H9 (cell line): ENCODE measurements around the gene MYT1. TPM values are rescaled to one million over a fixed set of nuclear protein-coding genes. Genes with fewer than 3 reads are reported as not detected.
"Not testable (repeated sequence)": the region's sequence is repeated elsewhere in the genome, so short reads cannot be mapped to it uniquely, and the experiment has no call there.

ENCODE experiments used
- DNase-seq: peaks from one replicate; pipeline ENCODE4 v3.0.0-alpha.2; 2017
- H2AFZ ChIP-seq: one replicate; pipeline ENCODE4 v1.6.1; 2013; ENCODE audit warnings: mild to moderate bottlenecking, low read length, control low read depth, moderate library complexity
- H2AK5ac ChIP-seq: 2 replicates; pipeline ENCODE4 v1.6.1; 2013; ENCODE audit warnings: low read length, control low read depth, mixed read lengths; ENCODE audit not compliant: insufficient read length
- H2BK120ac ChIP-seq: one replicate; pipeline ENCODE4 v1.6.1; 2013; ENCODE audit warnings: low read depth, mild to moderate bottlenecking, low read length, control low read depth, inconsistent platforms; ENCODE audit not compliant: poor library complexity, severe bottlenecking
- H2BK12ac ChIP-seq: 2 replicates; pipeline ENCODE4 v1.6.1; 2013; ENCODE audit warnings: low read length, control low read depth, mixed read lengths, low read depth; ENCODE audit not compliant: insufficient read length
- H2BK15ac ChIP-seq: 2 replicates; pipeline ENCODE4 v1.6.1; 2013; ENCODE audit warnings: low read depth, low read length, control low read depth
- H2BK20ac ChIP-seq: one replicate; pipeline ENCODE4 v1.6.1; 2013; ENCODE audit warnings: low read depth, mild to moderate bottlenecking, low read length, control low read depth, inconsistent platforms; ENCODE audit not compliant: poor library complexity, severe bottlenecking
- H2BK5ac ChIP-seq: 2 replicates; pipeline ENCODE4 v1.6.1; 2013; ENCODE audit warnings: low read length, control low read depth, mixed read lengths; ENCODE audit not compliant: insufficient read length
- H3K14ac ChIP-seq: 2 replicates; pipeline ENCODE4 v1.6.1; 2013; ENCODE audit warnings: low read length, control low read depth; ENCODE audit not compliant: insufficient read depth
- H3K18ac ChIP-seq: 2 replicates; pipeline ENCODE4 v1.6.1; 2013; ENCODE audit warnings: low read depth, mild to moderate bottlenecking, mixed read lengths, low read length, control low read depth; ENCODE audit not compliant: insufficient read length
- H3K23ac ChIP-seq: 2 replicates; pipeline ENCODE4 v1.6.1; 2013; ENCODE audit warnings: low read length, control low read depth, mixed read lengths, low read depth; ENCODE audit not compliant: insufficient read length
- H3K23me2 ChIP-seq: 2 replicates; pipeline ENCODE4 v1.6.1; 2013; ENCODE audit warnings: low read depth, mild to moderate bottlenecking, mixed read lengths, low read length, control low read depth; ENCODE audit not compliant: insufficient read length, poor library complexity, severe bottlenecking
- H3K27ac ChIP-seq: 2 replicates; pipeline ENCODE4 v1.5.1; 2013; ENCODE audit warnings: low read length, control low read depth, mixed read lengths, low read depth; ENCODE audit not compliant: insufficient read length
- H3K27me3 ChIP-seq: 2 replicates; pipeline ENCODE4 v1.6.1; 2013; ENCODE audit warnings: low read length, control low read depth, inconsistent platforms; ENCODE audit not compliant: insufficient read depth
- H3K4ac ChIP-seq: 2 replicates; pipeline ENCODE4 v1.6.1; 2013; ENCODE audit warnings: low read depth, mild to moderate bottlenecking, control low read depth, inconsistent platforms, low read length, moderate library complexity
- H3K4me1 ChIP-seq: 2 replicates; pipeline ENCODE4 v1.6.1; 2013; ENCODE audit warnings: low read length, control low read depth, inconsistent platforms; ENCODE audit not compliant: insufficient read depth
- H3K4me2 ChIP-seq: 2 replicates; pipeline ENCODE4 v1.6.1; 2013; ENCODE audit warnings: low read length, control low read depth, mixed read lengths; ENCODE audit not compliant: insufficient read length, insufficient read depth
- H3K56ac ChIP-seq: 2 replicates; pipeline ENCODE4 v1.6.1; 2013; ENCODE audit warnings: low read depth, mild to moderate bottlenecking, mixed read lengths, low read length, control low read depth; ENCODE audit not compliant: insufficient read length
- H3K79me1 ChIP-seq: 2 replicates; pipeline ENCODE4 v1.6.1; 2013; ENCODE audit warnings: low read depth, mild to moderate bottlenecking, moderate library complexity, low read length, control low read depth, inconsistent platforms; ENCODE audit not compliant: insufficient read depth, poor library complexity, severe bottlenecking
- H3K79me2 ChIP-seq: 2 replicates; pipeline ENCODE4 v1.6.1; 2013; ENCODE audit warnings: low read length, control low read depth, inconsistent platforms; ENCODE audit not compliant: insufficient read depth
- H3K9ac ChIP-seq: 2 replicates; pipeline ENCODE4 v1.6.1; 2013; ENCODE audit warnings: low read length, control low read depth, mixed read lengths; ENCODE audit not compliant: insufficient read length; ENCODE audit errors: extremely low read depth
- H3K9me3 ChIP-seq: one replicate; pipeline ENCODE4 v1.6.1; 2013; ENCODE audit warnings: low read depth, low read length, inconsistent platforms; ENCODE audit not compliant: control insufficient read depth
- H3T11ph ChIP-seq: one replicate; pipeline ENCODE4 v1.6.1; 2013; ENCODE audit warnings: mild to moderate bottlenecking, low read length, control low read depth, inconsistent platforms
- H4K20me1 ChIP-seq: one replicate; pipeline ENCODE4 v1.6.1; 2013; ENCODE audit not compliant: control insufficient read depth, insufficient read length, insufficient read depth
- H4K5ac ChIP-seq: 2 replicates; pipeline ENCODE4 v1.6.1; 2013; ENCODE audit warnings: low read depth, mild to moderate bottlenecking, mixed read lengths, low read length, control low read depth; ENCODE audit not compliant: insufficient read length
- H4K8ac ChIP-seq: replicated peaks from 2 replicates; pipeline ENCODE4 v1.6.1; 2013; ENCODE audit warnings: low read length, control low read depth, mixed read lengths, low read depth; ENCODE audit not compliant: insufficient read length
- H4K91ac ChIP-seq: 2 replicates; pipeline ENCODE4 v1.6.1; 2013; ENCODE audit warnings: low read depth, mild to moderate bottlenecking, moderate library complexity, mixed read lengths, low read length, control low read depth; ENCODE audit not compliant: insufficient read length
- H3K27ac Mint-ChIP-seq, 3 experiments: 2 replicates in 2 of 3; 3 replicates in 1 of 3; pipeline ENCODE4 v1.8.0; 2020 to 2021; ENCODE audit warnings: mixed read lengths in 3 of 3, mild to moderate bottlenecking in 1 of 3, moderate library complexity in 1 of 3
- H3K27me3 Mint-ChIP-seq: 2 replicates; pipeline ENCODE4 v1.8.0; 2021; ENCODE audit warnings: low read depth, mild to moderate bottlenecking, moderate library complexity, mixed read lengths
- H3K36me3 Mint-ChIP-seq, 3 experiments: 2 replicates in 2 of 3; 3 replicates in 1 of 3; pipeline ENCODE4 v1.8.0; 2020 to 2021; ENCODE audit warnings: low read depth in 3 of 3, mixed read lengths in 3 of 3; ENCODE audit not compliant: insufficient read depth in 1 of 3
- H3K4me1 Mint-ChIP-seq, 2 experiments: 2 replicates each; pipeline ENCODE4 v1.8.0; 2020; ENCODE audit warnings: mixed read lengths in 2 of 2
- H3K4me3 Mint-ChIP-seq, 2 experiments: 2 replicates in 1 of 2; 3 replicates in 1 of 2; pipeline ENCODE4 v1.8.0; 2020 to 2021; ENCODE audit warnings: mild to moderate bottlenecking in 2 of 2, mixed read lengths in 2 of 2, moderate library complexity in 1 of 2
- H3K9me3 Mint-ChIP-seq, 2 experiments: 2 replicates in 1 of 2; 3 replicates in 1 of 2; pipeline ENCODE4 v1.8.0; 2020; ENCODE audit warnings: mild to moderate bottlenecking in 2 of 2, mixed read lengths in 2 of 2, moderate library complexity in 1 of 2
- WGBS: extraction: QIAGEN DNeasy Blood & Tissue Kit; methylation state at CpG from one replicate; pipeline ENCODE4 v1.1.7; 2013; ENCODE audit warnings: missing lambda C conversion rate, low lambda C conversion rate, mixed read lengths; ENCODE audit not compliant: insufficient read length; ENCODE audit errors: extremely low coverage; 5-methylcytosine and 5-hydroxymethylcytosine counted together
- total RNA-seq: library from RNA; stranded (reverse); gene quantifications from 2 replicates; pipeline ENCODE4 v1.2.1, GENCODE V29; 2021

The MYT1 gene
- total RNA-seq, 1 experiment from 2014 or later: 0.79 TPM

GRCh38 chr20:64123517-64123916, 40.7 kb upstream of the MYT1 start:
- H3K27me3 Mint-ChIP-seq: peaks cover 44% of the 10 kb centered on the region
- H3K4me2 ChIP-seq, H3K27me3 ChIP-seq, H3K4me3 Mint-ChIP-seq, H3K79me1 ChIP-seq, H3T11ph ChIP-seq, H3K14ac ChIP-seq, H2AFZ ChIP-seq, H4K91ac ChIP-seq, H4K20me1 ChIP-seq, H2BK20ac ChIP-seq, H3K9me3 ChIP-seq, H2BK15ac ChIP-seq, H3K9me3 Mint-ChIP-seq, H2BK5ac ChIP-seq, H3K27ac ChIP-seq, H2BK12ac ChIP-seq, H3K23ac ChIP-seq, H2BK120ac ChIP-seq, DNase-seq, H4K5ac ChIP-seq, H3K56ac ChIP-seq, H3K27ac Mint-ChIP-seq, H3K23me2 ChIP-seq, H3K4me1 ChIP-seq, H3K4me1 Mint-ChIP-seq, H3K79me2 ChIP-seq, H3K36me3 Mint-ChIP-seq, H3K9ac ChIP-seq, H3K18ac ChIP-seq, H3K4ac ChIP-seq, H4K8ac ChIP-seq, H2AK5ac ChIP-seq: not testable (repeated sequence)
- WGBS: no CpG with 5 or more reads among the region's 11 CpGs
